ENCODE data around the gene CIZ1. TPM values are rescaled to one million over a fixed set of nuclear protein-coding genes. Genes with fewer than 3 reads are reported as not detected.

Gene CIZ1
- total and polyA plus RNA-seq, 9 of the 15 experiments (the other 6 are each of a cell fraction or from before 2014, with no cell fraction given): 6.6 to 329 (median 87.8) TPM

- 71% methylated on average over 8 of the region's 8 CpGs for WGBS (ENCODE audit: insufficient coverage, low coverage, missing lambda C conversion rate)
- ATAC-seq: no peak
- H3K9me1 ChIP-seq (ENCODE audit: control insufficient read depth, insufficient read depth, low read length): no peaks in the 10 kb centered on the region
- H3K4me1 ChIP-seq (replicated peaks in 1 of 2; ENCODE audit: control insufficient read depth in 2 of 2, insufficient read depth in 2 of 2, low read length in 2 of 2): peaks cover 0 to 12% of the 10 kb centered on the region in 2 experiments; a peak in 3 of 5 replicates
- no peak overlapping the region for H3K4me3 ChIP-seq
- H3K9ac ChIP-seq (ENCODE audit: insufficient read depth in 1 of 2, low read depth in 2 of 2, low read length in 2 of 2): peak overlapping the region in 1 of 2 experiments; percentile 76; a peak in 2 of 4 replicates
- intact Hi-C loops (cut with micrococcal nuclease) (no loop called here), in situ Hi-C loops (cut with MboI) (no loop called here)
- 0 out of 2 replicates have a peak, but pooled peaks cover 4% of the 10 kb centered on the region for H4K20me1 ChIP-seq (replicated peaks; ENCODE audit: control insufficient read depth, insufficient read depth, low read length)
- no peak for FAIRE-seq
- no peak overlapping the region for H2AFZ ChIP-seq (ENCODE audit: low read depth, low read length)
- CTCF ChIA-PET (ENCODE audit: low intra/inter-chr PET ratio): no interaction called here
- no peaks in the 10 kb centered on the region for H3K27me3 ChIP-seq (ENCODE audit: control insufficient read depth in 2 of 2, insufficient read depth in 2 of 2, low read length in 2 of 2)
- DNase-seq (ENCODE audit: extremely low read depth in 1 of 4, low spot score in 3 of 4): no peak
- no peak overlapping the region for H3K27ac ChIP-seq (ENCODE audit: extremely low read depth, low read depth, low read length)
- no peak overlapping the region for H3K4me2 ChIP-seq (ENCODE audit: insufficient read depth, low read length)
- no peaks in the 10 kb centered on the region for H3K79me2 ChIP-seq (ENCODE audit: control insufficient read depth, insufficient read depth, low read length)
- TF ChIP-seq, protein P1, sequence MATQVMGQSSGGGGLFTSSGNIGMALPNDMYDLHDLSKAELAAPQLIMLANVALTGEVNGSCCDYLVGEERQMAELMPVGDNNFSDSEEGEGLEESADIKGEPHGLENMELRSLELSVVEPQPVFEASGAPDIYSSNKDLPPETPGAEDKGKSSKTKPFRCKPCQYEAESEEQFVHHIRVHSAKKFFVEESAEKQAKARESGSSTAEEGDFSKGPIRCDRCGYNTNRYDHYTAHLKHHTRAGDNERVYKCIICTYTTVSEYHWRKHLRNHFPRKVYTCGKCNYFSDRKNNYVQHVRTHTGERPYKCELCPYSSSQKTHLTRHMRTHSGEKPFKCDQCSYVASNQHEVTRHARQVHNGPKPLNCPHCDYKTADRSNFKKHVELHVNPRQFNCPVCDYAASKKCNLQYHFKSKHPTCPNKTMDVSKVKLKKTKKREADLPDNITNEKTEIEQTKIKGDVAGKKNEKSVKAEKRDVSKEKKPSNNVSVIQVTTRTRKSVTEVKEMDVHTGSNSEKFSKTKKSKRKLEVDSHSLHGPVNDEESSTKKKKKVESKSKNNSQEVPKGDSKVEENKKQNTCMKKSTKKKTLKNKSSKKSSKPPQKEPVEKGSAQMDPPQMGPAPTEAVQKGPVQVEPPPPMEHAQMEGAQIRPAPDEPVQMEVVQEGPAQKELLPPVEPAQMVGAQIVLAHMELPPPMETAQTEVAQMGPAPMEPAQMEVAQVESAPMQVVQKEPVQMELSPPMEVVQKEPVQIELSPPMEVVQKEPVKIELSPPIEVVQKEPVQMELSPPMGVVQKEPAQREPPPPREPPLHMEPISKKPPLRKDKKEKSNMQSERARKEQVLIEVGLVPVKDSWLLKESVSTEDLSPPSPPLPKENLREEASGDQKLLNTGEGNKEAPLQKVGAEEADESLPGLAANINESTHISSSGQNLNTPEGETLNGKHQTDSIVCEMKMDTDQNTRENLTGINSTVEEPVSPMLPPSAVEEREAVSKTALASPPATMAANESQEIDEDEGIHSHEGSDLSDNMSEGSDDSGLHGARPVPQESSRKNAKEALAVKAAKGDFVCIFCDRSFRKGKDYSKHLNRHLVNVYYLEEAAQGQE (IDR thresholded peaks at IDR 0.05; ENCODE audit: borderline replicate concordance): no peak
- TF ChIP-seq, protein P1 (CRISPR knock-in tag; IDR thresholded peaks at IDR 0.05; ENCODE audit: low read depth): no peak
- TF ChIP-seq BMI1 (IDR thresholded peaks at IDR 0.05; ENCODE audit: low read length): no peak
- TF ChIP-seq ZNF511 (CRISPR knock-in tag; IDR thresholded peaks at IDR 0.05): no peak
- H3K9me3 ChIP-seq (replicated peaks; ENCODE audit: control insufficient read depth, insufficient read depth, low read depth, low read length): no peaks in the 10 kb centered on the region
- no TSS peak for BruUV-seq (replicated peaks)
- peaks cover 77% of the 10 kb centered on the region for H3K36me3 ChIP-seq (ENCODE audit: control insufficient read depth, insufficient read depth, low read length)
- POLR2A ChIA-PET: interaction anchor here (0.9 to 12.6 kb wide), 6 partner anchors 5 to 528 kb away, joined by 3 to 155 read pairs (median 10); partner anchors contain the start of gene BBLN
These were observed 21.9 kb downstream of the CIZ1 start for GRCh38 chr9:128169492-128169891.

All from K562 (cell line).